Measurements from ENCODE around the gene SETD2.
A peak's percentile ranks its signal among the peaks of the same experiment; 100 is the strongest.
"Not testable (repeated sequence)": the region's sequence is repeated elsewhere in the genome, so short reads cannot be mapped to it uniquely, and the experiment has no call there.

SETD2 gene

GRCh38 chr3:47041114-47041513, 122.8 kb downstream of the SETD2 start:
- Mint-ChIP-seq H3K27ac (no peak overlapping the region), H3K4me3 (no peak overlapping the region), H3K9me3 (no peaks in the 10 kb centered on the region)

GRCh38 chr3:47037302-47037701, 126.6 kb downstream of the SETD2 start:
- not testable (repeated sequence) for H3K4me1 Mint-ChIP-seq; H3K27me3 Mint-ChIP-seq (ENCODE audit: low read depth, poor library complexity); H3K4me3 Mint-ChIP-seq; H3K27ac Mint-ChIP-seq; DNase-seq; H3K9me3 Mint-ChIP-seq
- H3K36me3 Mint-ChIP-seq (ENCODE audit: low read depth), result peaks cover 72% of the 10 kb centered on the region

More at GRCh38 chr3:47041114-47041513, 122.8 kb downstream of the SETD2 start:
- Mint-ChIP-seq H3K4me1 (peaks cover 13% of the 10 kb centered on the region), H3K27me3 (ENCODE audit: low read depth, poor library complexity) (peaks cover 4% of the 10 kb centered on the region), H3K36me3 (ENCODE audit: low read depth) (peaks cover 77% of the 10 kb centered on the region)
- no peak for DNase-seq
- TF ChIP-seq CTCF (IDR thresholded peaks at IDR 0.05), result no peak

GRCh38 chr3:47036145-47036544, 127.8 kb downstream of the SETD2 start:
- no peak for DNase-seq
- TF ChIP-seq CTCF (IDR thresholded peaks at IDR 0.05), result no peak
- Mint-ChIP-seq H3K27ac (no peak overlapping the region), H3K27me3 (ENCODE audit: low read depth, poor library complexity) (no peaks in the 10 kb centered on the region), H3K9me3 (no peaks in the 10 kb centered on the region), H3K4me3 (no peak overlapping the region), H3K36me3 (ENCODE audit: low read depth) (peaks cover 65% of the 10 kb centered on the region), H3K4me1 (no peaks in the 10 kb centered on the region)

- Mint-ChIP-seq H3K4me1 (no peaks in the 10 kb centered on the region), H3K27ac (peak overlapping the region; percentile 37)
- no peak for TF ChIP-seq CTCF (IDR thresholded peaks at IDR 0.05)
Measured at GRCh38 chr3:47035645-47036044, 128.3 kb downstream of the SETD2 start.

GRCh38 chr3:47034868-47035489, 128.9 kb downstream of the SETD2 start:
- TF ChIP-seq CTCF (IDR thresholded peaks at IDR 0.05), result no peak
- no peak for DNase-seq
- no peak overlapping the region for H3K4me3 Mint-ChIP-seq
- H3K9me3 Mint-ChIP-seq, result no peaks in the 10 kb centered on the region
- peak overlapping the region; percentile 37 for H3K27ac Mint-ChIP-seq
- peaks cover 53% of the 10 kb centered on the region for H3K36me3 Mint-ChIP-seq (ENCODE audit: low read depth)
- H3K27me3 Mint-ChIP-seq (ENCODE audit: low read depth, poor library complexity), result no peaks in the 10 kb centered on the region
- no peaks in the 10 kb centered on the region for H3K4me1 Mint-ChIP-seq

More at GRCh38 chr3:47035645-47036044, 128.3 kb downstream of the SETD2 start:
- Mint-ChIP-seq H3K4me3 (no peak overlapping the region), H3K27me3 (ENCODE audit: low read depth, poor library complexity) (no peaks in the 10 kb centered on the region), H3K36me3 (ENCODE audit: low read depth) (peaks cover 60% of the 10 kb centered on the region), H3K9me3 (no peaks in the 10 kb centered on the region)
- DNase-seq, result no peak

- not testable (repeated sequence) for H3K27me3 Mint-ChIP-seq (ENCODE audit: low read depth, poor library complexity); H3K9me3 Mint-ChIP-seq; DNase-seq; H3K4me1 Mint-ChIP-seq; H3K4me3 Mint-ChIP-seq
- peak overlapping the region; percentile 4 for H3K27ac Mint-ChIP-seq
- peaks cover 45% of the 10 kb centered on the region for H3K36me3 Mint-ChIP-seq (ENCODE audit: low read depth)
Measured at GRCh38 chr3:47031041-47031440, 132.9 kb downstream of the SETD2 start.

- DNase-seq, result no peak
- no peaks in the 10 kb centered on the region for H3K4me1 Mint-ChIP-seq
- no peaks in the 10 kb centered on the region for H3K27me3 Mint-ChIP-seq (ENCODE audit: low read depth, poor library complexity)
- H3K9me3 Mint-ChIP-seq, result no peaks in the 10 kb centered on the region
- H3K4me3 Mint-ChIP-seq, result no peak overlapping the region
- H3K27ac Mint-ChIP-seq, result no peak overlapping the region
- H3K36me3 Mint-ChIP-seq (ENCODE audit: low read depth), result peaks cover 43% of the 10 kb centered on the region
- TF ChIP-seq CTCF (IDR thresholded peaks at IDR 0.05), result no peak
Measured at GRCh38 chr3:47028667-47029066, 135.2 kb downstream of the SETD2 start.
